ENCODE measurements around the gene ZNF653. TPM values are rescaled to one million over a fixed set of nuclear protein-coding genes. Genes with fewer than 3 reads are reported as not detected.

ZNF653 gene
- total and polyA plus RNA-seq, 11 donors, result 2.4 to 8.9 (median 3.9) TPM

- WGBS, 4 donors, result 94 to 95% (median 94%) methylated on average over 5 to 9 of the region's 9 CpGs
- H3K36me3 ChIP-seq, result peaks cover 0 to 92% (median 54%) of the 10 kb centered on the region in 9 donors
- no peak overlapping the region for H3K4me3 ChIP-seq
- ATAC-seq, result no peak
- no peaks in the 10 kb centered on the region for H3K9me3 ChIP-seq
- no peaks in the 10 kb centered on the region for H3K4me1 ChIP-seq
- H3K27ac ChIP-seq, result no peak overlapping the region
- H3K27me3 ChIP-seq, result no peaks in the 10 kb centered on the region
- TF ChIP-seq CTCF (IDR thresholded peaks at IDR 0.05), result no peak
- no peak for TF ChIP-seq POLR2A (IDR thresholded peaks at IDR 0.05)
- DNase-seq, result no peak
- intact Hi-C loops (cut with DNase I), result no loop called here
These were observed 13.5 kb upstream of the ZNF653 start for GRCh38 chr19:11519138-11519537.

GRCh38 chr19:11513946-11514345, 8.3 kb upstream of the ZNF653 start:
- H3K27ac ChIP-seq, result no peak overlapping the region
- H3K36me3 ChIP-seq, result peaks cover 0 to 92% (median 71%) of the 10 kb centered on the region in 9 donors
- no peaks in the 10 kb centered on the region for H3K27me3 ChIP-seq
- 88 to 96% (median 94%) methylated on average over 5 to 20 of the region's 20 CpGs for WGBS, 4 donors
- intact Hi-C loops (cut with DNase I), result no loop called here
- DNase-seq (no peak), ATAC-seq (no peak)
- no peak for TF ChIP-seq POLR2A (IDR thresholded peaks at IDR 0.05)
- no peak for TF ChIP-seq CTCF (IDR thresholded peaks at IDR 0.05)
- no peaks in the 10 kb centered on the region for H3K9me3 ChIP-seq
- no peak overlapping the region for H3K4me3 ChIP-seq
- no peaks in the 10 kb centered on the region for H3K4me1 ChIP-seq

- Histone ChIP-seq H3K4me1 (peaks cover 0 to 13% (median 5%) of the 10 kb centered on the region in 12 donors), H3K4me3 (no peak overlapping the region), H3K27me3 (no peaks in the 10 kb centered on the region), H3K27ac (no peak overlapping the region), H3K9me3 (no peaks in the 10 kb centered on the region), H3K36me3 (peaks cover 0 to 56% (median 42%) of the 10 kb centered on the region in 9 donors)
- intact Hi-C loops (cut with DNase I), result no loop called here
- ATAC-seq (no peak), DNase-seq (no peak)
- no peak for TF ChIP-seq POLR2A (IDR thresholded peaks at IDR 0.05)
- TF ChIP-seq CTCF (IDR thresholded peaks at IDR 0.05), result no peak
- WGBS, 4 donors, result 90 to 97% (median 95%) methylated on average over 8 of the region's 8 CpGs
These were observed 4.8 kb upstream of the ZNF653 start for GRCh38 chr19:11510444-11510843.

- TF ChIP-seq POLR2A (IDR thresholded peaks at IDR 0.05), result no peak
- WGBS, 4 donors, result 90 to 95% (median 93%) methylated on average over 18 of the region's 18 CpGs
- Histone ChIP-seq H3K4me3 (no peak overlapping the region), H3K9me3 (no peaks in the 10 kb centered on the region), H3K4me1 (peaks cover 0 to 19% (median 6%) of the 10 kb centered on the region in 12 donors), H3K36me3 (peaks cover 0 to 31% (median 24%) of the 10 kb centered on the region in 9 donors), H3K27ac (no peak overlapping the region), H3K27me3 (no peaks in the 10 kb centered on the region)
- intact Hi-C loops (cut with DNase I), result loop anchor here in 2 of 10 donors (2.0 to 10.0 kb wide), 2 partner anchors 13 to 87 kb away; partner anchors contain the start of gene ZNF627 (in 1 of the 2)
- DNase-seq (no peak), ATAC-seq (no peak)
These were observed 1.9 kb upstream of the ZNF653 start for GRCh38 chr19:11507370-11508078.

All from heart left ventricle (tissue), 16 donors.